HepG2 (cell line): ENCODE results near the gene PARN. TPM values are rescaled to one million over a fixed set of nuclear protein-coding genes. Genes with fewer than 3 reads are reported as not detected.

ENCODE experiments used
- FOXP1 ChIP-seq, 2 experiments: fragments of 450-650 bp in 1 of 2; IDR thresholded peaks; 2 replicates each; pipeline ENCODE4 v1.6.1; 2017 to 2018; ENCODE audit warnings: antibody characterized with exemption in 1 of 2
- PAX8 ChIP-seq: sonication (generic); formaldehyde crosslinking; IDR thresholded peaks from 2 replicates; pipeline ENCODE4 v1.8.0; 2022; ENCODE audit warnings: mild to moderate bottlenecking, missing genetic modification reagents, borderline replicate concordance
- SOX5 ChIP-seq: IDR thresholded peaks from 2 replicates; pipeline ENCODE4 v1.6.1; 2016; ENCODE audit warnings: borderline replicate concordance
- ZNF790 ChIP-seq: sonication (generic); formaldehyde crosslinking; IDR thresholded peaks from 2 replicates; pipeline ENCODE4 v1.8.0; 2022; ENCODE audit warnings: missing genetic modification reagents, mild to moderate bottlenecking, borderline replicate concordance
- polyA plus RNA-seq, 8 experiments: library from polyadenylated mRNA; depleted of rRNA in 3 of 8; stranded (reverse) in 7 of 8; unstranded in 1 of 8; fragments of >200 nt; fragmentation: Illumina TruSeq in 4 of 8; extraction: Trizol in 4 of 8; gene quantifications; 2 replicates each; pipeline versions ENCODE4 v1.2.1 to v1.2.3, GENCODE V29; 2011 to 2016; ENCODE audit warnings: low read depth in 4 of 8, missing spikeins in 1 of 8, mixed read lengths in 1 of 8; ENCODE audit not compliant: insufficient read depth in 1 of 8
- total RNA-seq, 5 experiments: library from RNA; depleted of rRNA; stranded (reverse); fragments of >200 nt; fragmentation: Illumina TruSeq; extraction: Trizol; gene quantifications; 2 replicates each; pipeline ENCODE4 v1.2.3, GENCODE V29; 2016; ENCODE audit warnings: low read depth in 1 of 5
- TF ChIP-seq, protein P1 (sequence below): sonication (generic); formaldehyde crosslinking; IDR thresholded peaks from 2 replicates; pipeline ENCODE4 v1.5.1; 2020; ENCODE audit warnings: mild to moderate bottlenecking, moderate library complexity, missing genetic modification reagents
- TF ChIP-seq, protein P2 (sequence below): sonication (generic); formaldehyde crosslinking; IDR thresholded peaks from 2 replicates; pipeline ENCODE4 v1.4.0; 2020; ENCODE audit warnings: missing genetic modification reagents, borderline replicate concordance
- TF ChIP-seq, protein P3 (sequence below): sonication (generic); formaldehyde crosslinking; IDR thresholded peaks from 2 replicates; pipeline ENCODE4 v1.4.0; 2020; ENCODE audit warnings: missing genetic modification reagents
- TF ChIP-seq, protein P4 (sequence below): sonication (generic); formaldehyde crosslinking; IDR thresholded peaks from 2 replicates; pipeline ENCODE4 v1.4.0; 2020; ENCODE audit warnings: missing genetic modification reagents

PARN gene
- total and polyA plus RNA-seq, 2 of the 13 experiments (the other 11 are each of a cell fraction or from before 2014, with no cell fraction given): 13.3 to 47.6 TPM

DNA sequence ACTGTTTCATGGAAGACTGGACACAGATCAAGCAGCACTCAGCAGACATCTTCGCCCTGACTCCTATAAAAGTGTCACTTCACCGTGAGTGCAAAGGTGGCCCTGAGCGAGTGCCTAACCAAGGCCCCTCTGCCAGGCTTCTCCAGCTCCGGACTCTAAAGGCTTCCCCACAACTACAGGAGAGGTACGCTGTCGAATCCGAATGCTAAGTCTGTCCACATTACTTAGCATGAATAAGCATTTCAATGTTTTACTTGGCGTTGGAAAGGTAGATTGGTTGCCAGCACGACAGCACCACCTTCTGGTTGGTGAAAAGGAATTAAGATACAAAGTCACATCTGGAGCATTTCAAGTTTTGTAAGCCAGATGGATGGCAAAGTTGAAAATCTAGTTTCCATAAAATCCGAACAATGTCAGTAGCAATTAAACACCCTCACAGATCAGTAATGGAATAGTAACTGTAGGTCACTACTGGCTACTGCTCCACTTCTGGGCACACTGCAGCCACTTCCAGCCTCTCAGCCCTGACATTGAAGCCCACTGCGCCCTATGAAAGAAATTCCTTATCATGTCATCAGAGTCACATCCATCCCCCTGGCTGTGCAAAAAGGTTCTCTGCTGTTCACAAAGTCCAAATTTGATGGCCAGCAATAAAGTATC lies 100.9 kb downstream of the PARN start (continued):
- TF ChIP-seq, protein P1, sequence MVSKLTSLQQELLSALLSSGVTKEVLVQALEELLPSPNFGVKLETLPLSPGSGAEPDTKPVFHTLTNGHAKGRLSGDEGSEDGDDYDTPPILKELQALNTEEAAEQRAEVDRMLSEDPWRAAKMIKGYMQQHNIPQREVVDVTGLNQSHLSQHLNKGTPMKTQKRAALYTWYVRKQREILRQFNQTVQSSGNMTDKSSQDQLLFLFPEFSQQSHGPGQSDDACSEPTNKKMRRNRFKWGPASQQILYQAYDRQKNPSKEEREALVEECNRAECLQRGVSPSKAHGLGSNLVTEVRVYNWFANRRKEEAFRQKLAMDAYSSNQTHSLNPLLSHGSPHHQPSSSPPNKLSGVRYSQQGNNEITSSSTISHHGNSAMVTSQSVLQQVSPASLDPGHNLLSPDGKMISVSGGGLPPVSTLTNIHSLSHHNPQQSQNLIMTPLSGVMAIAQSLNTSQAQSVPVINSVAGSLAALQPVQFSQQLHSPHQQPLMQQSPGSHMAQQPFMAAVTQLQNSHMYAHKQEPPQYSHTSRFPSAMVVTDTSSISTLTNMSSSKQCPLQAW (CRISPR knock-in tag): peak; percentile 91
- TF ChIP-seq, protein P2, sequence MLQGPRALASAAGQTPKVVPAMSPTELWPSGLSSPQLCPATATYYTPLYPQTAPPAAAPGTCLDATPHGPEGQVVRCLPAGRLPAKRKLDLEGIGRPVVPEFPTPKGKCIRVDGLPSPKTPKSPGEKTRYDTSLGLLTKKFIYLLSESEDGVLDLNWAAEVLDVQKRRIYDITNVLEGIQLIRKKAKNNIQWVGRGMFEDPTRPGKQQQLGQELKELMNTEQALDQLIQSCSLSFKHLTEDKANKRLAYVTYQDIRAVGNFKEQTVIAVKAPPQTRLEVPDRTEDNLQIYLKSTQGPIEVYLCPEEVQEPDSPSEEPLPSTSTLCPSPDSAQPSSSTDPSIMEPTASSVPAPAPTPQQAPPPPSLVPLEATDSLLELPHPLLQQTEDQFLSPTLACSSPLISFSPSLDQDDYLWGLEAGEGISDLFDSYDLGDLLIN (CRISPR knock-in tag): no peak
- TF ChIP-seq ZNF790 (CRISPR knock-in tag) (peak; percentile 36; the same call in 1 of the 2 replicates), FOXP1 (IDR thresholded peaks at IDR 0.05) (no peak), FOXP1 (CRISPR knock-in tag; IDR thresholded peaks at IDR 0.05) (0 out of 2 replicates have a peak, but pooled peaks have one; percentile 7), PAX8 (0 out of 2 replicates have a peak, but pooled peaks have one; percentile 62), SOX5 (peak; percentile 60; the same call in 1 of the 2 replicates)
- TF ChIP-seq, protein P3, sequence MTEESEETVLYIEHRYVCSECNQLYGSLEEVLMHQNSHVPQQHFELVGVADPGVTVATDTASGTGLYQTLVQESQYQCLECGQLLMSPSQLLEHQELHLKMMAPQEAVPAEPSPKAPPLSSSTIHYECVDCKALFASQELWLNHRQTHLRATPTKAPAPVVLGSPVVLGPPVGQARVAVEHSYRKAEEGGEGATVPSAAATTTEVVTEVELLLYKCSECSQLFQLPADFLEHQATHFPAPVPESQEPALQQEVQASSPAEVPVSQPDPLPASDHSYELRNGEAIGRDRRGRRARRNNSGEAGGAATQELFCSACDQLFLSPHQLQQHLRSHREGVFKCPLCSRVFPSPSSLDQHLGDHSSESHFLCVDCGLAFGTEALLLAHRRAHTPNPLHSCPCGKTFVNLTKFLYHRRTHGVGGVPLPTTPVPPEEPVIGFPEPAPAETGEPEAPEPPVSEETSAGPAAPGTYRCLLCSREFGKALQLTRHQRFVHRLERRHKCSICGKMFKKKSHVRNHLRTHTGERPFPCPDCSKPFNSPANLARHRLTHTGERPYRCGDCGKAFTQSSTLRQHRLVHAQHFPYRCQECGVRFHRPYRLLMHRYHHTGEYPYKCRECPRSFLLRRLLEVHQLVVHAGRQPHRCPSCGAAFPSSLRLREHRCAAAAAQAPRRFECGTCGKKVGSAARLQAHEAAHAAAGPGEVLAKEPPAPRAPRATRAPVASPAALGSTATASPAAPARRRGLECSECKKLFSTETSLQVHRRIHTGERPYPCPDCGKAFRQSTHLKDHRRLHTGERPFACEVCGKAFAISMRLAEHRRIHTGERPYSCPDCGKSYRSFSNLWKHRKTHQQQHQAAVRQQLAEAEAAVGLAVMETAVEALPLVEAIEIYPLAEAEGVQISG (CRISPR knock-in tag): no peak
- TF ChIP-seq, protein P4, sequence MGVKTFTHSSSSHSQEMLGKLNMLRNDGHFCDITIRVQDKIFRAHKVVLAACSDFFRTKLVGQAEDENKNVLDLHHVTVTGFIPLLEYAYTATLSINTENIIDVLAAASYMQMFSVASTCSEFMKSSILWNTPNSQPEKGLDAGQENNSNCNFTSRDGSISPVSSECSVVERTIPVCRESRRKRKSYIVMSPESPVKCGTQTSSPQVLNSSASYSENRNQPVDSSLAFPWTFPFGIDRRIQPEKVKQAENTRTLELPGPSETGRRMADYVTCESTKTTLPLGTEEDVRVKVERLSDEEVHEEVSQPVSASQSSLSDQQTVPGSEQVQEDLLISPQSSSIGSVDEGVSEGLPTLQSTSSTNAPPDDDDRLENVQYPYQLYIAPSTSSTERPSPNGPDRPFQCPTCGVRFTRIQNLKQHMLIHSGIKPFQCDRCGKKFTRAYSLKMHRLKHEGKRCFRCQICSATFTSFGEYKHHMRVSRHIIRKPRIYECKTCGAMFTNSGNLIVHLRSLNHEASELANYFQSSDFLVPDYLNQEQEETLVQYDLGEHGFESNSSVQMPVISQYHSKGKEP (CRISPR knock-in tag): 0 out of 2 replicates have a peak, but pooled peaks have one; percentile 65
